Glutamatergic neuron (in vitro differentiated cells): ENCODE data around the gene BAG5. TPM values are rescaled to one million over a fixed set of nuclear protein-coding genes. Genes with fewer than 3 reads are reported as not detected.

Experiments
- DNase-seq: peaks from one replicate; pipeline ENCODE4 v3.0.0; 2022
- H3K27ac Mint-ChIP-seq: one replicate; pipeline ENCODE4 v1.8.0; 2020; ENCODE audit warnings: mild to moderate bottlenecking, mixed read lengths, inconsistent platforms; ENCODE audit not compliant: unreplicated experiment
- H3K27me3 Mint-ChIP-seq: one replicate; pipeline ENCODE4 v1.8.0; 2020; ENCODE audit warnings: mild to moderate bottlenecking, moderate library complexity, mixed read lengths, inconsistent platforms; ENCODE audit not compliant: unreplicated experiment
- H3K36me3 Mint-ChIP-seq: one replicate; pipeline ENCODE4 v1.8.0; 2020; ENCODE audit warnings: mild to moderate bottlenecking, mixed read lengths, inconsistent platforms; ENCODE audit not compliant: unreplicated experiment
- H3K4me1 Mint-ChIP-seq: one replicate; pipeline ENCODE4 v1.8.0; 2020; ENCODE audit warnings: mild to moderate bottlenecking, low read depth, mixed read lengths, inconsistent platforms; ENCODE audit not compliant: unreplicated experiment
- H3K4me3 Mint-ChIP-seq: one replicate; pipeline ENCODE4 v1.8.0; 2020; ENCODE audit warnings: mild to moderate bottlenecking, mixed read lengths, inconsistent platforms; ENCODE audit not compliant: unreplicated experiment
- H3K9me3 Mint-ChIP-seq: one replicate; pipeline ENCODE4 v1.8.0; 2020; ENCODE audit warnings: mild to moderate bottlenecking, moderate library complexity, mixed read lengths, inconsistent platforms; ENCODE audit not compliant: unreplicated experiment
- total RNA-seq: library from RNA; stranded (reverse); fragmentation: NEBNext Ultra II Directional; extraction: Animal tissue kit (Norgen Biotek cat#: 25700); gene quantifications from one replicate; pipeline ENCODE4 v1.2.1, GENCODE V29; 2021; ENCODE audit not compliant: unreplicated experiment
- TF ChIP-seq, protein P1 (sequence below): fragments of 200-600 bp; sonication (generic); IDR thresholded peaks from one replicate; pipeline ENCODE4 v1.5.0; 2021; ENCODE audit not compliant: partially characterized antibody, unreplicated experiment

BAG5 gene
- total RNA-seq, 1 donor from 2014 or later, result 34.4 TPM

DNA sequence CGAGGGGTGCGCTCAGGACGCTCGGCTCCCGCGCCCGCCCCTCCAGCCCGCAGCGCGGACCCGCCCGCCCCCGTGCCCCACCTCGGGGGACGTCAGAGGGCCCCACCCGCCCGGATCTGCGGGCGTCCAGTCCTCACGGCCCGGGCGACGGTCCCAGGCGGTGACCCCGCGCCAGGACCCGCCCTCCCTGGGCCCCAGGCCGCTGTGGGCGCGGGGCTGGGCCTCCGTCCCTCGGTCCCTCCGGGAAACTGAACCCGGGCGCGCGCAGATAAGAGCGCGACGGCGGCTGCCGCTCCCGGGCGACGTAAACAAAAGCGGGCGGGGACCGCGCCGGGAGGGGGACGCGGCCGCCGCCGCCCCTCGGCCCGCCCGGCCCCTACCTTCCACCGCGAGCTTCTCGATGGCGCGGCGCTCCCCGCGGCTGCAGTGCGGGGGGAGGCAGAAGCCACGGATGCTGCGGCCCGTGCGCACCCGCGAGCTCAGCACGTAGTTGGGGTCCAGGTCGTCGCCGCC, 41.0 kb downstream of the BAG5 start:
- Mint-ChIP-seq H3K4me3 (no peak overlapping the region), H3K27me3 (peaks cover 24% of the 10 kb centered on the region), H3K4me1 (peaks cover 20% of the 10 kb centered on the region), H3K9me3 (peaks cover 21% of the 10 kb centered on the region), H3K27ac (no peak overlapping the region), H3K36me3 (no peaks in the 10 kb centered on the region)
- DNase-seq, result no peak
- TF ChIP-seq, protein P1, sequence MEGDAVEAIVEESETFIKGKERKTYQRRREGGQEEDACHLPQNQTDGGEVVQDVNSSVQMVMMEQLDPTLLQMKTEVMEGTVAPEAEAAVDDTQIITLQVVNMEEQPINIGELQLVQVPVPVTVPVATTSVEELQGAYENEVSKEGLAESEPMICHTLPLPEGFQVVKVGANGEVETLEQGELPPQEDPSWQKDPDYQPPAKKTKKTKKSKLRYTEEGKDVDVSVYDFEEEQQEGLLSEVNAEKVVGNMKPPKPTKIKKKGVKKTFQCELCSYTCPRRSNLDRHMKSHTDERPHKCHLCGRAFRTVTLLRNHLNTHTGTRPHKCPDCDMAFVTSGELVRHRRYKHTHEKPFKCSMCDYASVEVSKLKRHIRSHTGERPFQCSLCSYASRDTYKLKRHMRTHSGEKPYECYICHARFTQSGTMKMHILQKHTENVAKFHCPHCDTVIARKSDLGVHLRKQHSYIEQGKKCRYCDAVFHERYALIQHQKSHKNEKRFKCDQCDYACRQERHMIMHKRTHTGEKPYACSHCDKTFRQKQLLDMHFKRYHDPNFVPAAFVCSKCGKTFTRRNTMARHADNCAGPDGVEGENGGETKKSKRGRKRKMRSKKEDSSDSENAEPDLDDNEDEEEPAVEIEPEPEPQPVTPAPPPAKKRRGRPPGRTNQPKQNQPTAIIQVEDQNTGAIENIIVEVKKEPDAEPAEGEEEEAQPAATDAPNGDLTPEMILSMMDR, result no peak

DNA sequence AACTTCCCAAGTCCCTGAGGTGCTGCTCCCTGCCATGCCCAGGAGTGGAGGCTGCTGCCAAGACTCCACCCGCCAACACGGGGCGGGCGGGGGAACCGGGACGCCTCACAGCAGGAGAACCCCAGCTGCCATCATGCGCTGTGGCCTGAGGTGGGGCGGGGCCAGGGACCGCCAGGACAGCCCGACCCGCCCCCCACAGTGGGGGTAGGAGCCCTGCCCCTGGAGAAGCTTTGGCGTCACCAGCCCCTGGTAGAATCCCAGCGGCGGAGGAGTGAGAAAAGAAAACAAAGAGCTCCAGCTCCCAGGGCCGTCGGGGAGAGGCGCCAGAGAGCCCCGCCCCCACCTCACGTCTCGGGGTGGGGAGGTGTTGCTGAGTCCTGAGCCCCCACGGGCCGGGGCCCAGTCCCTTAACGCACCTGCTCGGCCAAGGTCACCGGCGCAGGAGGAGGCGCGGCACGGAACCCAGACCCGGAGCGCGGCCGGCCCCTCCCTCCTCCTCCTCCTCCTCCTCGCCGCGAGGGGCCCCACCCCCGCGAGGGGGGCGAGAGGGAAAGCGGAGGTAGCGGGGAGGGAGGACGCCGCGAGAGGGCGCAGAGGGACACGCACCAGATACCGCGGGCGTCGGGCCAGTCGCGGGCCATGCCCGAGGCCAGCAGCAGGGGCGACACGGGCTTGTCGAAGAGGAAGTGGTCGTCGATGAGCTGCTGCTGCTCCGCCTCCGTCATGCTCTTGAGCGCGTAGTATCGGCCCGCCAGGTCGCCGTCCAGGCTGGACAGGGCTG, 41.6 kb downstream of the BAG5 start:
- Mint-ChIP-seq H3K27me3 (peaks cover 24% of the 10 kb centered on the region), H3K27ac (no peak overlapping the region), H3K9me3 (peaks cover 22% of the 10 kb centered on the region), H3K4me1 (peaks cover 18% of the 10 kb centered on the region), H3K4me3 (peak overlapping the region; percentile 77), H3K36me3 (no peaks in the 10 kb centered on the region)
- TF ChIP-seq, protein P1, result peak; percentile 57
- DNase-seq, result peak; percentile 86

DNA sequence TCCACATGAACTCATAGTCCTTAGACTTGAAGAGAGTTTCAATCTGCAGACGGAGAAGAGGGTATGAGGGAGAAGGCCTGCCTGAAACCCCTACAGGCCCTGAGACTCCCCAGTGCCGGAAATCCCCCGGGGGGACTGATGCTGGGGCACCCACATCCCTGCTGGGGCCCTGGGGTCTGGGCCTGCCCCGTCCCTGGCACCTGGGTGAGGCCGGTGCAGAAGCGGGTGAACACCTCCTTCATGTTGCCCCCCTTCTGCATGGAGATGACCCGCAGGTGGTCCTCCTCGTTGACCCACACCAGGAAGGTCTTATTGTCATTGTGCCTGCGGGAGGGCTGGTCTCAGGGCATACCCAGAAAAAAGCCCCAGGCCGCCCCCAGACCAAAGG, 42.2 kb downstream of the BAG5 start:
- Mint-ChIP-seq H3K36me3 (no peaks in the 10 kb centered on the region), H3K9me3 (peaks cover 22% of the 10 kb centered on the region), H3K4me1 (peaks cover 12% of the 10 kb centered on the region), H3K27ac (peak overlapping the region; percentile 86), H3K27me3 (peaks cover 24% of the 10 kb centered on the region), H3K4me3 (peak overlapping the region; percentile 77)
- DNase-seq, result no peak
- TF ChIP-seq, protein P1, result no peak

DNA sequence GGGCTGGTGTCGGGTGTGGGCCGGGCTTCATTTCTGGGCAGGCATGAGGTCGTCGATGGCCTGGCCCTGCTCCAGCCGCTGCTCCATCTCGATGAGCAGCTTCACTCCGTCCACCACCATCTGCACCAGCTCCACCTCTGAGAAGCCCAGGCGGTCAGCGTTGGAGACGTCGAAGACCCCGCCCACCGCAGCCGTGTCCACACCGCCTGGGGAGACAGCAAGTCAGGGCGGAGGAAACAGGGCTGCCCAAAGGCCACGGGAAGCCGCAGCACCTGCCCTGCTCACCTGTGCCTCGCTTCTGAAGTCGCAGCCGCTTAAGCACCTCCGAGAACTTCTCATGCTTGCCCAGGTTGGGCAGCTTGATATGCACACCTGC, 42.6 kb downstream of the BAG5 start:
- Mint-ChIP-seq H3K36me3 (no peaks in the 10 kb centered on the region), H3K9me3 (peaks cover 23% of the 10 kb centered on the region), H3K4me3 (peak overlapping the region; percentile 77), H3K27ac (peak overlapping the region; percentile 86), H3K4me1 (peaks cover 8% of the 10 kb centered on the region), H3K27me3 (peaks cover 22% of the 10 kb centered on the region)
- peak; percentile 54 for DNase-seq
- TF ChIP-seq, protein P1, result no peak

DNA sequence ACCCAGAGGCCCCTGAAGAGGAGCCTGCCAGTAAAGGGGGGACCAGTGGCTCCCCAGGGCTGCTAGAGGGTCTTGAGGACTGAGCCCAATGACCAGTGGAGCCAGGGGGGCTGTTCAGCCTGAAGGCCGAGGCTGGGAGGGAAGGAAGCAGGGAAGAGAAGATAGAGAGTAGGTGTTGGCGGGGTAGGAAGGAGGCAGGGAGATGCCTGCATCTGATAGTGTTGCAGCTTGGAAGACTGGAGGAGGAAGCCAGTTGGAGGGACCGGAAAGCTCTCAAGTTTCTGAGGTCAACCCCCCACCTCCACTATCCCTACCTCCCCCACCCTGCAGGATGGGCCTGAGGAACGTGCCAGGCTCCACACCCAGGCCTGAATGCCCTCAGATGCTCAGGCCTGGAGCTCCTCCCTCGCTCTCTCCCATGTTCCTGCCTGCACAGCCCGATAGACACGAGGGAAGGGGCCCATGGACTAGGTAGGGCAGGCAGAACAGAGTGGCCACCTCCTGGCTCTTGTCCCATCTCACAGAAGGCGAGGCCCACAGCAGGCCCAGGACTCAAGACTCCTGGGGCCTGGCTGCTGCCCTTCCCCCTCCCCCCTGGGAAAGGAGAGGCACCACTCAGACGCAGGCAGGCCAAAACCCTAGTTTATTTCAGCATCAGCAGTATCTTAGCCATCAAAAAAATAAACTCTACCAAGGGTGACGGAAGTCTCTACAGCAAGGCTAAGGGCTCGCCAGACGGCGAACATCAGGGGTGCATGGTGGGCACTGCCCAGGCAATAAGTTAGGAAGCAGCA, 43.2 kb downstream of the BAG5 start:
- Mint-ChIP-seq H3K9me3 (peaks cover 28% of the 10 kb centered on the region), H3K4me3 (peak overlapping the region; percentile 77), H3K36me3 (no peaks in the 10 kb centered on the region), H3K27ac (peak overlapping the region; percentile 86), H3K4me1 (peaks cover 12% of the 10 kb centered on the region), H3K27me3 (peaks cover 22% of the 10 kb centered on the region)
- DNase-seq, result no peak
- TF ChIP-seq, protein P1, result no peak
